HepG2 (cell line): ENCODE results near the gene POFUT2. TPM values are rescaled to one million over a fixed set of nuclear protein-coding genes. Genes with fewer than 3 reads are reported as not detected.

Source experiments
- BHLHE40 ChIP-seq: IDR thresholded peaks from 2 replicates; pipeline ENCODE4 v1.6.1; 2011; ENCODE audit warnings: low read length, improper control_type of control experiment
- GABPB1 ChIP-seq: IDR thresholded peaks from 2 replicates; pipeline ENCODE4 v1.6.1; 2016; ENCODE audit warnings: mild to moderate bottlenecking, missing genetic modification reagents, moderate library complexity, missing compliant biosample characterization
- MAX ChIP-seq: IDR thresholded peaks from 2 replicates; pipeline ENCODE4 v1.6.1; 2012; ENCODE audit warnings: inconsistent platforms
- MXI1 ChIP-seq: IDR thresholded peaks from 3 replicates; pipeline ENCODE4 v1.6.1; 2012; ENCODE audit warnings: low read depth, low read length, inconsistent platforms, borderline replicate concordance
- RBM39 ChIP-seq: fragments of 200-400 bp; formaldehyde crosslinking; IDR thresholded peaks from one replicate; pipeline ENCODE4 v1.6.1; 2018; ENCODE audit warnings: antibody characterized with exemption, mild to moderate bottlenecking, low read depth, low read length; ENCODE audit not compliant: poor library complexity, severe bottlenecking
- SALL1 ChIP-seq: sonication (generic); formaldehyde crosslinking; IDR thresholded peaks from 2 replicates; pipeline ENCODE4 v1.8.0; 2022; ENCODE audit warnings: mild to moderate bottlenecking, missing genetic modification reagents
- SOX6 ChIP-seq, 2 experiments: fragments of 450-650 bp in 1 of 2; sonication (generic) in 1 of 2; formaldehyde crosslinking in 1 of 2; IDR thresholded peaks; 2 replicates each; pipeline versions ENCODE4 v1.4.0 to v1.6.1; 2017 to 2020; ENCODE audit warnings: antibody characterized with exemption in 1 of 2, mild to moderate bottlenecking in 1 of 2, missing genetic modification reagents in 1 of 2
- SP140L ChIP-seq: sonication (generic); formaldehyde crosslinking; IDR thresholded peaks from 2 replicates; pipeline ENCODE4 v1.4.0; 2020; ENCODE audit warnings: missing genetic modification reagents, borderline replicate concordance
- TAF1 ChIP-seq: sonication (generic); formaldehyde crosslinking; IDR thresholded peaks from 2 replicates; pipeline ENCODE4 v1.4.0; 2020; ENCODE audit warnings: missing genetic modification reagents
- TBP ChIP-seq: sonication (generic); formaldehyde crosslinking; IDR thresholded peaks from 2 replicates; pipeline ENCODE4 v1.5.0; 2020; ENCODE audit warnings: missing genetic modification reagents
- TCF12 ChIP-seq, 2 experiments: fragments of 450-650 bp in 1 of 2; sonication (generic) in 1 of 2; formaldehyde crosslinking in 1 of 2; IDR thresholded peaks; 2 replicates each; pipeline versions ENCODE4 v1.6.1 to v1.8.0; 2017 to 2022; ENCODE audit warnings: antibody characterized with exemption in 1 of 2, mild to moderate bottlenecking in 1 of 2, missing genetic modification reagents in 1 of 2, moderate library complexity in 1 of 2
- TCF7L2 ChIP-seq: IDR thresholded peaks from 2 replicates; pipeline ENCODE4 v1.6.1; 2011; ENCODE audit warnings: mild to moderate bottlenecking, low read depth, low read length, moderate library complexity
- ZNF124 ChIP-seq: sonication (generic); formaldehyde crosslinking; IDR thresholded peaks from 2 replicates; pipeline ENCODE4 v1.4.0; 2020; ENCODE audit warnings: missing genetic modification reagents
- ZNF333 ChIP-seq: sonication (generic); formaldehyde crosslinking; IDR thresholded peaks from 2 replicates; pipeline ENCODE4 v1.4.0; 2020; ENCODE audit warnings: mild to moderate bottlenecking, missing genetic modification reagents, borderline replicate concordance
- ZNF33A ChIP-seq: sonication (generic); formaldehyde crosslinking; IDR thresholded peaks from 2 replicates; pipeline ENCODE4 v1.5.1; 2020; ENCODE audit warnings: missing genetic modification reagents, mild to moderate bottlenecking, moderate library complexity, borderline replicate concordance
- ZNF724P ChIP-seq: sonication (generic); formaldehyde crosslinking; IDR thresholded peaks from 2 replicates; pipeline ENCODE4 v1.8.0; 2022; ENCODE audit warnings: missing genetic modification reagents, borderline replicate concordance
- ZSCAN12 ChIP-seq: sonication (generic); formaldehyde crosslinking; IDR thresholded peaks from 2 replicates; pipeline ENCODE4 v1.9.0; 2021; ENCODE audit warnings: mild to moderate bottlenecking, missing genetic modification reagents
- ZSCAN30 ChIP-seq: sonication (generic); formaldehyde crosslinking; IDR thresholded peaks from 2 replicates; pipeline ENCODE4 v1.5.0; 2020; ENCODE audit warnings: mild to moderate bottlenecking, missing genetic modification reagents
- polyA plus RNA-seq, 8 experiments: library from polyadenylated mRNA; depleted of rRNA in 3 of 8; stranded (reverse) in 7 of 8; unstranded in 1 of 8; fragments of >200 nt; fragmentation: Illumina TruSeq in 4 of 8; extraction: Trizol in 4 of 8; gene quantifications; 2 replicates each; pipeline versions ENCODE4 v1.2.1 to v1.2.3, GENCODE V29; 2011 to 2016; ENCODE audit warnings: low read depth in 4 of 8, missing spikeins in 1 of 8, mixed read lengths in 1 of 8; ENCODE audit not compliant: insufficient read depth in 1 of 8
- total RNA-seq, 5 experiments: library from RNA; depleted of rRNA; stranded (reverse); fragments of >200 nt; fragmentation: Illumina TruSeq; extraction: Trizol; gene quantifications; 2 replicates each; pipeline ENCODE4 v1.2.3, GENCODE V29; 2016; ENCODE audit warnings: low read depth in 1 of 5
- TF ChIP-seq, protein P1 (sequence below), 2 experiments: sonication (generic) in 1 of 2; formaldehyde crosslinking in 1 of 2; IDR thresholded peaks; 2 replicates each; pipeline versions ENCODE4 v1.4.0 to v1.6.1; 2018 to 2020; ENCODE audit warnings: missing genetic modification reagents in 2 of 2, borderline replicate concordance in 1 of 2, low read depth in 1 of 2, mild to moderate bottlenecking in 1 of 2, missing biosample characterization in 1 of 2
- TF ChIP-seq, protein P2 (sequence below): sonication (generic); formaldehyde crosslinking; IDR thresholded peaks from 2 replicates; pipeline ENCODE4; 2020; ENCODE audit warnings: missing genetic modification reagents, mild to moderate bottlenecking, borderline replicate concordance

Gene POFUT2
- total and polyA plus RNA-seq, 2 of the 13 experiments (the other 11 are each of a cell fraction or from before 2014, with no cell fraction given), result 22.8 to 24.0 TPM

DNA sequence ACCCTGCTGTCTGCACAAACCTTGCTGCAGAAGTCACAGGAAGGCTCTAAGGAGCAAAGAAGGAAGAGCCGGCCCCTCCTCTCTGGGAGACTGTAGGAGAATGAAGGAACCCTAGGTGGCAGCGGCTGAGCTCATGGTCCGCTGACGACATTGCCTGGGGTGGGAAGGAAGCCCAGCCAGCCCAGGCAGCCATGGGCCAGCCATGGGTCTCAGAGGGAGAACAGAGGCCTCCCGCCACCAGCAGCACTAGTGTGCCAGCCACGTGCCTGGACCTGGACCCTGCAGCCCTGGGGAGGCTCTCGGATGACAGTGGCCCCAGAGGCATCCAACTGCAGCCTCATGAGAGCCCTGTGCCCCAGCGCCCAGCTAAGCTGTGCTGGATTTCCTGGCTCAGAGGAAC, 49.2 kb upstream of the POFUT2 start (continued):
- no peak for TF ChIP-seq TAF1 (CRISPR knock-in tag)
- no peak for TF ChIP-seq SP140L (CRISPR knock-in tag)
- TF ChIP-seq, protein P1, sequence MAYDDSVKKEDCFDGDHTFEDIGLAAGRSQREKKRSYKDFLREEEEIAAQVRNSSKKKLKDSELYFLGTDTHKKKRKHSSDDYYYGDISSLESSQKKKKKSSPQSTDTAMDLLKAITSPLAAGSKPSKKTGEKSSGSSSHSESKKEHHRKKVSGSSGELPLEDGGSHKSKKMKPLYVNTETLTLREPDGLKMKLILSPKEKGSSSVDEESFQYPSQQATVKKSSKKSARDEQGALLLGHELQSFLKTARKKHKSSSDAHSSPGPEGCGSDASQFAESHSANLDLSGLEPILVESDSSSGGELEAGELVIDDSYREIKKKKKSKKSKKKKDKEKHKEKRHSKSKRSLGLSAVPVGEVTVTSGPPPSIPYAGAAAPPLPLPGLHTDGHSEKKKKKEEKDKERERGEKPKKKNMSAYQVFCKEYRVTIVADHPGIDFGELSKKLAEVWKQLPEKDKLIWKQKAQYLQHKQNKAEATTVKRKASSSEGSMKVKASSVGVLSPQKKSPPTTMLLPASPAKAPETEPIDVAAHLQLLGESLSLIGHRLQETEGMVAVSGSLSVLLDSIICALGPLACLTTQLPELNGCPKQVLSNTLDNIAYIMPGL (CRISPR knock-in tag; IDR thresholded peaks at IDR 0.05; ENCODE audit: borderline replicate concordance in 1 of 2, low read depth in 1 of 2), result 0 out of 4 replicates have a peak, but pooled peaks of 1 of the 2 experiments have one; percentile 23
- no peak for TF ChIP-seq ZNF333
- TF ChIP-seq MAX, result peak; percentile 93
- TF ChIP-seq ZSCAN30 (CRISPR knock-in tag), result no peak
- TF ChIP-seq ZNF124 (CRISPR knock-in tag), result no peak
- no peak for TF ChIP-seq SOX6 (IDR thresholded peaks at IDR 0.05)
- TF ChIP-seq SOX6 (CRISPR knock-in tag; IDR thresholded peaks at IDR 0.05), result peak; percentile 32; the same call in 1 of the 2 replicates
- TF ChIP-seq SALL1, result peak; percentile 75
- TF ChIP-seq ZNF724P, result no peak
- TF ChIP-seq RBM39, result no peak
- TF ChIP-seq ZSCAN12, result no peak
- 0 out of 3 replicates have a peak, but pooled peaks have one; percentile 27 for TF ChIP-seq MXI1
- no peak for TF ChIP-seq ZNF33A (CRISPR knock-in tag)
- no peak for TF ChIP-seq TCF12 (IDR thresholded peaks at IDR 0.05)
- TF ChIP-seq TCF12 (CRISPR knock-in tag; IDR thresholded peaks at IDR 0.05), result no peak
- peak; percentile 44; the same call in 1 of the 2 replicates for TF ChIP-seq GABPB1 (CRISPR knock-in tag)
- TF ChIP-seq TBP (CRISPR knock-in tag), result no peak
- peak; percentile 79 for TF ChIP-seq BHLHE40
- TF ChIP-seq, protein P2, sequence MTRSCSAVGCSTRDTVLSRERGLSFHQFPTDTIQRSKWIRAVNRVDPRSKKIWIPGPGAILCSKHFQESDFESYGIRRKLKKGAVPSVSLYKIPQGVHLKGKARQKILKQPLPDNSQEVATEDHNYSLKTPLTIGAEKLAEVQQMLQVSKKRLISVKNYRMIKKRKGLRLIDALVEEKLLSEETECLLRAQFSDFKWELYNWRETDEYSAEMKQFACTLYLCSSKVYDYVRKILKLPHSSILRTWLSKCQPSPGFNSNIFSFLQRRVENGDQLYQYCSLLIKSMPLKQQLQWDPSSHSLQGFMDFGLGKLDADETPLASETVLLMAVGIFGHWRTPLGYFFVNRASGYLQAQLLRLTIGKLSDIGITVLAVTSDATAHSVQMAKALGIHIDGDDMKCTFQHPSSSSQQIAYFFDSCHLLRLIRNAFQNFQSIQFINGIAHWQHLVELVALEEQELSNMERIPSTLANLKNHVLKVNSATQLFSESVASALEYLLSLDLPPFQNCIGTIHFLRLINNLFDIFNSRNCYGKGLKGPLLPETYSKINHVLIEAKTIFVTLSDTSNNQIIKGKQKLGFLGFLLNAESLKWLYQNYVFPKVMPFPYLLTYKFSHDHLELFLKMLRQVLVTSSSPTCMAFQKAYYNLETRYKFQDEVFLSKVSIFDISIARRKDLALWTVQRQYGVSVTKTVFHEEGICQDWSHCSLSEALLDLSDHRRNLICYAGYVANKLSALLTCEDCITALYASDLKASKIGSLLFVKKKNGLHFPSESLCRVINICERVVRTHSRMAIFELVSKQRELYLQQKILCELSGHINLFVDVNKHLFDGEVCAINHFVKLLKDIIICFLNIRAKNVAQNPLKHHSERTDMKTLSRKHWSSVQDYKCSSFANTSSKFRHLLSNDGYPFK (CRISPR knock-in tag), result peak; percentile 42; the same call in 1 of the 2 replicates
- no peak for TF ChIP-seq TCF7L2
